ENCODE results near the gene LCA5L. TPM values are rescaled to one million over a fixed set of nuclear protein-coding genes. Genes with fewer than 3 reads are reported as not detected.

LCA5L gene
- polyA plus RNA-seq, 1 donor (not counting 4 experiments of a cell fraction or from before 2014, with no cell fraction given), result 0.96 TPM

DNA sequence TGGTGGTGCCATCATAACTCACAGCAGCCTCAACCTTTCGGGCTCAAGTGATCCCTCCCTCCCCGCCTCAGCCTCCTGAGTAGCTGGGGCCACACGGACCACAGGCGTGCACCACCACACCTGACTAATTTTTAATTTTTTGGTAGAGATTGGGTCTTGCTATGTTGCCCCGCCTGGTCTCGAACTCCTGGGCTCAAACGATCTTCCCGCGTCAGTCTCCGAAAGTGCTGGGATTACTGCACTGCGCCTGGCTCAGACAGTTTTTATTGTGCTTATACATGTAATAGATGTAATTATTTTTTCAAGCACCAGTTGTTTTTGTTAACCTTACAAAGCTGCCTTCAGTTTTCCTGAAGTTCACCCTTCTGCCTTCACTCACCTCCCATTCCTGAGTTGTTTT, 58.7 kb downstream of the LCA5L start:
- no peak overlapping the region for H3K4me3 ChIP-seq (ENCODE audit: control insufficient read depth in 2 of 3, extremely low read depth in 1 of 3, insufficient read depth in 2 of 3, low read depth in 1 of 3, low read length in 3 of 3)
- dilution Hi-C loops (cut with MboI; ENCODE audit: extremely low pct_ligation_motif_present, low sequenced_read_pairs), result no loop called here

DNA sequence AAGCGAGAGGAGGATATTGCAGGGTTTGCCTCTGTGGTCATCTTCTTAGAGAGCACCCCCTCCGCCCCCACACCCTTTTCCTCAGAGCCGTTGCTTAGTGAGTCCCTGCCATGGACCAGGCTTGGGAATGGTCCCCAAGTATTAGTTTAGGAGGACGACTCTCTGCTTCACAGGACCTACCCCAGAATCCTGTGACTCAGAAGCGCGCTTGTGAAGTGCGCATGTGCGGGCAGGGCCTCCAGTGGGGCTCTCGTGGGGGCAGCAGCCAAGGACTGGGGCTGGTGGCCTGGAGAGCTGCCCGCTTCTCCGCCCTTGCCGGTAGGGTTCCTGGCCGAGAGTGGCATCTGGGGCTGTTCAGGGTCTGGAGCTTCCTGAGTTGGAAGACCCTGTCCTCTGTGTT, 59.4 kb downstream of the LCA5L start:
- no peaks in the 10 kb centered on the region for H3K9me3 ChIP-seq (ENCODE audit: control insufficient read depth, low read depth, low read length)
- DNase-seq (ENCODE audit: low read depth, low spot score) (no peak), FAIRE-seq (no peak)
- peak overlapping the region; percentile 73 for H2AFZ ChIP-seq (ENCODE audit: control insufficient read depth, low read length)
- H3K4me2 ChIP-seq (ENCODE audit: control insufficient read depth, extremely low read depth, insufficient read depth, low read depth, low read length), result peak overlapping the region; percentile 87
- no peak for TF ChIP-seq CTCF (optimal IDR thresholded peaks at IDR 0.05 in 1 of 3, IDR thresholded peaks at IDR 0.05 in 1 of 3, conservative IDR thresholded peaks at IDR 0.05 in 1 of 3; ENCODE audit: extremely low read depth in 1 of 3, insufficient read depth in 2 of 3, low read length in 3 of 3)
- no peak for TF ChIP-seq EZH2 (IDR thresholded peaks at IDR 0.05; ENCODE audit: low read length)
- peaks cover 29% of the 10 kb centered on the region for H3K79me2 ChIP-seq (ENCODE audit: control insufficient read depth, insufficient read depth, low read length)
- peak overlapping the region; percentile 10 to 75 (median 49) for H3K4me3 ChIP-seq (ENCODE audit: control insufficient read depth in 2 of 3, extremely low read depth in 1 of 3, insufficient read depth in 2 of 3, low read depth in 1 of 3, low read length in 3 of 3)
- peak overlapping the region; percentile 60 for H3K27ac ChIP-seq (ENCODE audit: control insufficient read depth, insufficient read depth, low read length)
- dilution Hi-C loops (cut with MboI; ENCODE audit: extremely low pct_ligation_motif_present, low sequenced_read_pairs), result no loop called here
- peaks cover 0 to 6% of the 10 kb centered on the region in 2 experiments for H3K36me3 ChIP-seq (ENCODE audit: control insufficient read depth in 2 of 2, extremely low read depth in 1 of 2, insufficient read depth in 2 of 2, low read length in 2 of 2)
- no peaks in the 10 kb centered on the region for H3K27me3 ChIP-seq (ENCODE audit: control insufficient read depth, extremely low read depth, insufficient read depth, low read length)
- H3K9me1 ChIP-seq (ENCODE audit: control insufficient read depth, extremely low read depth, insufficient read depth, low read length), result no peaks in the 10 kb centered on the region
- no peaks in the 10 kb centered on the region for H4K20me1 ChIP-seq (ENCODE audit: control insufficient read depth, extremely low read depth, insufficient read depth, low read length)
- peaks cover 22% of the 10 kb centered on the region for H3K4me1 ChIP-seq (ENCODE audit: control insufficient read depth, extremely low read depth, insufficient read depth, low read length)
- peak overlapping the region; percentile 69 for H3K9ac ChIP-seq (ENCODE audit: control insufficient read depth, extremely low read depth, insufficient read depth, low read length)

More for the DNA sequence above, 58.7 kb downstream of the LCA5L start:
- Histone ChIP-seq H3K9me3 (ENCODE audit: control insufficient read depth, low read depth, low read length) (no peaks in the 10 kb centered on the region), H3K27me3 (ENCODE audit: control insufficient read depth, extremely low read depth, insufficient read depth, low read length) (no peaks in the 10 kb centered on the region), H3K27ac (ENCODE audit: control insufficient read depth, insufficient read depth, low read length) (peak overlapping the region; percentile 11), H3K9ac (ENCODE audit: control insufficient read depth, extremely low read depth, insufficient read depth, low read length) (no peak overlapping the region), H3K36me3 (ENCODE audit: control insufficient read depth in 2 of 2, extremely low read depth in 1 of 2, insufficient read depth in 2 of 2, low read length in 2 of 2) (peaks cover 3 to 8% of the 10 kb centered on the region in 2 experiments), H3K9me1 (ENCODE audit: control insufficient read depth, extremely low read depth, insufficient read depth, low read length) (no peaks in the 10 kb centered on the region), H3K4me2 (ENCODE audit: control insufficient read depth, extremely low read depth, insufficient read depth, low read depth, low read length) (peak overlapping the region; percentile 52), H3K4me1 (ENCODE audit: control insufficient read depth, extremely low read depth, insufficient read depth, low read length) (peaks cover 18% of the 10 kb centered on the region), H2AFZ (ENCODE audit: control insufficient read depth, low read length) (no peak overlapping the region), H3K79me2 (ENCODE audit: control insufficient read depth, insufficient read depth, low read length) (peaks cover 27% of the 10 kb centered on the region), H4K20me1 (ENCODE audit: control insufficient read depth, extremely low read depth, insufficient read depth, low read length) (no peaks in the 10 kb centered on the region)
- DNase-seq (ENCODE audit: low read depth, low spot score) (no peak), FAIRE-seq (no peak)
- TF ChIP-seq EZH2 (IDR thresholded peaks at IDR 0.05; ENCODE audit: low read length) (no peak), CTCF (optimal IDR thresholded peaks at IDR 0.05 in 1 of 3, IDR thresholded peaks at IDR 0.05 in 1 of 3, conservative IDR thresholded peaks at IDR 0.05 in 1 of 3; ENCODE audit: extremely low read depth in 1 of 3, insufficient read depth in 2 of 3, low read length in 3 of 3) (no peak)

All from keratinocyte (primary cell).